ENCODE results near the gene RAB31. TPM values are rescaled to one million over a fixed set of nuclear protein-coding genes. Genes with fewer than 3 reads are reported as not detected.

Gene RAB31, protein sequence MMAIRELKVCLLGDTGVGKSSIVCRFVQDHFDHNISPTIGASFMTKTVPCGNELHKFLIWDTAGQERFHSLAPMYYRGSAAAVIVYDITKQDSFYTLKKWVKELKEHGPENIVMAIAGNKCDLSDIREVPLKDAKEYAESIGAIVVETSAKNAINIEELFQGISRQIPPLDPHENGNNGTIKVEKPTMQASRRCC
- total RNA-seq = 10 to 100 TPM; 17.4 to 76.0 (median 45.0) TPM

DNA sequence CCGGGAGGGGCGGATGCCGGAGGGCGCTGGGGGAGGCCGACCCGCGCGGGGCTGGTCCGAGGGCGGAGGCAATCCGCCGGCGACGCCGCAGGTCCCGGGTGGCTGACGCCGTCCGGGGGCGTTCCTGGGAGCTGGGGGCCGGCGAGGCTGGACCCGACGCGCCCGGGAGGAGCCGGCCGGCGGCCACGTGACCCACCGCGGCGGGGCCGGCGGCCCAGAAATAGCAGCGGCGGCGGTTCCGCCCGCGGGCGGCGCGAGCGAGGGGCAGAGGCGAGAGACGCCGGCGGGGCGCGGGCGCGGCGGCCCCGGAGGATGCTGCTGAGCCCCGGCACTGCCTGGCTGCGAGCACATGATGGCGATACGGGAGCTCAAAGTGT lies at the start of gene RAB31:
Gene RAB31, plus strand, starts transcription at position 245 of the 377 bp plus-strand sequence. Its CDS starts 105 bp downstream, at position 350.
- Histone ChIP-seq H3K4me1 (peaks cover 18 to 65% (median 28%) of the 10 kb centered on the region in 3 donors), H3K4me3 (peak within 1 kb of the TSS; percentile 64 to 92 (median 86)), H3K9me3 (no peaks in the 10 kb centered on the region), H3K36me3 (no peaks in the 10 kb centered on the region), H3K27me3 (no peaks in the 10 kb centered on the region), H3K27ac (peak within 1 kb of the TSS; percentile 88 to 92 (median 90))
- TF ChIP-seq, protein P1, sequence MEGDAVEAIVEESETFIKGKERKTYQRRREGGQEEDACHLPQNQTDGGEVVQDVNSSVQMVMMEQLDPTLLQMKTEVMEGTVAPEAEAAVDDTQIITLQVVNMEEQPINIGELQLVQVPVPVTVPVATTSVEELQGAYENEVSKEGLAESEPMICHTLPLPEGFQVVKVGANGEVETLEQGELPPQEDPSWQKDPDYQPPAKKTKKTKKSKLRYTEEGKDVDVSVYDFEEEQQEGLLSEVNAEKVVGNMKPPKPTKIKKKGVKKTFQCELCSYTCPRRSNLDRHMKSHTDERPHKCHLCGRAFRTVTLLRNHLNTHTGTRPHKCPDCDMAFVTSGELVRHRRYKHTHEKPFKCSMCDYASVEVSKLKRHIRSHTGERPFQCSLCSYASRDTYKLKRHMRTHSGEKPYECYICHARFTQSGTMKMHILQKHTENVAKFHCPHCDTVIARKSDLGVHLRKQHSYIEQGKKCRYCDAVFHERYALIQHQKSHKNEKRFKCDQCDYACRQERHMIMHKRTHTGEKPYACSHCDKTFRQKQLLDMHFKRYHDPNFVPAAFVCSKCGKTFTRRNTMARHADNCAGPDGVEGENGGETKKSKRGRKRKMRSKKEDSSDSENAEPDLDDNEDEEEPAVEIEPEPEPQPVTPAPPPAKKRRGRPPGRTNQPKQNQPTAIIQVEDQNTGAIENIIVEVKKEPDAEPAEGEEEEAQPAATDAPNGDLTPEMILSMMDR (IDR thresholded peaks at IDR 0.05) = peak in 1 of 6 experiments; percentile 9
- TF ChIP-seq POLR2A (IDR thresholded peaks at IDR 0.05) = peak in 2 of 4 donors; percentile 81 to 89
- intact Hi-C loops (cut with DNase I) = no loop called here
- 0% methylated on average over 14 to 15 of the region's 59 CpGs for WGBS, 2 donors
- peak; percentile 12 for DNase-seq

DNA sequence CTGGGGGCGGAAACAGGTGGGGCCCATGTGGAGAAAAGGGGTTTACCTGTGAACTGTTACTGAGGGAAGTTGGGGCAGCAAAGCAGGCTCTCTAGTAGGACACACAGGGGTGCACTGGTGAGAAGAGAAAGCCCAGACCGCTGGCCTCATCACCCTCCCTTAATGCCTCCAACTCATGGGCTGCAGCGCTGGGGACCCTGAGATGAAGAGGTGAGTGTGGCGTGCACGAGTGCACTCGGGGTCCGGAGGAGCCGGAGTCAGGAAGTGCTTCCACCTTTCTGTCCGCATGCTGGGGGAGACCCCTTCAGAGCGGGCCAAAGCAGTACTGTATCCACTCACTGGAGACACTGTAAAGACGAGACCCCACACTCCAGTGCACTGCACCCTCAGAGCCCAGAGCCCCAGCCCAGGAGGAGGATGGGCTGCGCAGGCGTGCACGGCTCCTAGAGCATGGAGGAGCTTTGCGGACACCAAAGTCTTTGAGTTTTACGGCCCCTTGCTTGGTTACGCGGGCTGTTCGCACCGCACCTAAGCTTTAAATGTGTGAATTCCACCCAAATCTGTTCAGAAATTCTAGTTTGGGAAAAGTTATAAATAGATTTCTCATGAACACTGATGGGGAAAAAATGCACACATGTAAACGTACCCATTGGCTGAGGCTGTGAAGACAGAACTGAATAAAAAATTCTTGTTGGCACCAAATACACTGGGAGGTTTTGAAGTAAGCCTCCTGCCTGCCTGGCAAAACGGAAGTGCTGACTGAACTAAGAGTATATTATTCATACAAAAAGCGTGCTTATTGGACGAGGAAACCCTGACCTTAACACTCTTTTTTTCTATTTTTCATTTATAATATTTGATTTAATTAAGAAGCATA lies 48.4 kb upstream of the RAB31 start:
- no peak for DNase-seq
- no peak overlapping the region for H3K4me3 ChIP-seq
- TF ChIP-seq POLR2A (IDR thresholded peaks at IDR 0.05) = no peak
- TF ChIP-seq, protein P1 (IDR thresholded peaks at IDR 0.05) = no peak
- peak overlapping the region in 3 of 4 donors; percentile 69 to 86 (median 80) for H3K27ac ChIP-seq
- 89 to 94% methylated on average over 18 to 20 of the region's 24 CpGs for WGBS, 2 donors
- intact Hi-C loops (cut with DNase I) = no loop called here
- H3K4me1 ChIP-seq = peaks cover 5 to 35% (median 8%) of the 10 kb centered on the region in 3 donors
- H3K9me3 ChIP-seq = no peaks in the 10 kb centered on the region
- H3K27me3 ChIP-seq = no peaks in the 10 kb centered on the region
- no peaks in the 10 kb centered on the region for H3K36me3 ChIP-seq

DNA sequence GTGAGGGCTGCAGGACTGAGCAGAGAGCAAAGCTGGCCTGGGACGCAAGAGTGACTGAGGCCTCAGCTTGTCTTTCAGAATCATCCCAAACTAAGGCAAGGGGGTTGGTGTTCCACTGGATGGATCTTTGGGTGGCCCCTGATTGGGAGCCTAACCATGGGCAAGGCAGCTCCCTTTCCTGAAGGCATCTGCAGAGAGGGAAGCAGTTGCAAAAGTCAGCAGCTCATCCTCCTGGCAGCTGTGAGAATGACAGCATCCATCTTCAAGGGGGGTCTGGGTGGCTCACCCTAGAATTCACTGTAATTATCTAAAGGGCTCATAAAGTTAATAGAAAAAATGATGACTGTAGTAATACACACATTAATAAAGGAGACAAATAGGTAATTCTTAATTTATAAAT lies 46.5 kb upstream of the RAB31 start:
- no peaks in the 10 kb centered on the region for H3K27me3 ChIP-seq
- 100% methylated on average over 1 of the region's 1 CpG for WGBS, 2 donors
- no peak overlapping the region for H3K4me3 ChIP-seq
- intact Hi-C loops (cut with DNase I) = no loop called here
- H3K9me3 ChIP-seq = no peaks in the 10 kb centered on the region
- TF ChIP-seq, protein P1 (IDR thresholded peaks at IDR 0.05) = peak in 2 of 6 experiments; percentile 23 to 26
- TF ChIP-seq POLR2A (IDR thresholded peaks at IDR 0.05) = no peak
- H3K36me3 ChIP-seq = no peaks in the 10 kb centered on the region
- H3K4me1 ChIP-seq = peaks cover 5 to 30% (median 8%) of the 10 kb centered on the region in 3 donors
- H3K27ac ChIP-seq = no peak overlapping the region
- DNase-seq = no peak

DNA sequence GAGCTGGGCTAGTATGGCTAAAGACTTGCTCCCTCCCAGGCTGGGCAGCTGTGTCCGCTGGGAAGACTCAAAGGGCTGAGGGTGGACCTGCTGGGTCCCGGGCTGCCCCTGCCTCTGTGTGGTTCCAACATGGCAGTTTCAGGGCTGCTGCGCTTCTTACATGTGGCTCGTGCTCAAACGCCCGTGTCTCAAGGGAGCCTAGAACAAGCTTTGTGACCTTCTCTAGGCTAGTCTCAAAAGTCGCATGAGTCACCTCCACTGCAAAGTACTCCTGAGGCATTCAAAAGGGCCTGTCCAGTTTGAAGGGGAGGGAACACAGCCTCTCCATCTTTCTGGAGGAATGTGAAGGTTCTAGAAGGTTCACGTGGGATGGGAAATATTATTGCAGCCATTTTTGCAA lies 44.7 kb upstream of the RAB31 start:
- no peak overlapping the region for H3K4me3 ChIP-seq
- no peak for TF ChIP-seq POLR2A (IDR thresholded peaks at IDR 0.05)
- TF ChIP-seq, protein P1 (IDR thresholded peaks at IDR 0.05) = no peak
- H3K27ac ChIP-seq = peak overlapping the region in 2 of 4 donors; percentile 17 to 40
- DNase-seq = no peak
- no peaks in the 10 kb centered on the region for H3K27me3 ChIP-seq
- no peaks in the 10 kb centered on the region for H3K9me3 ChIP-seq
- H3K4me1 ChIP-seq = peaks cover 5 to 20% (median 8%) of the 10 kb centered on the region in 3 donors
- H3K36me3 ChIP-seq = no peaks in the 10 kb centered on the region
- intact Hi-C loops (cut with DNase I) = no loop called here
- WGBS, 2 donors = 76 to 91% methylated on average over 2 to 3 of the region's 8 CpGs

DNA sequence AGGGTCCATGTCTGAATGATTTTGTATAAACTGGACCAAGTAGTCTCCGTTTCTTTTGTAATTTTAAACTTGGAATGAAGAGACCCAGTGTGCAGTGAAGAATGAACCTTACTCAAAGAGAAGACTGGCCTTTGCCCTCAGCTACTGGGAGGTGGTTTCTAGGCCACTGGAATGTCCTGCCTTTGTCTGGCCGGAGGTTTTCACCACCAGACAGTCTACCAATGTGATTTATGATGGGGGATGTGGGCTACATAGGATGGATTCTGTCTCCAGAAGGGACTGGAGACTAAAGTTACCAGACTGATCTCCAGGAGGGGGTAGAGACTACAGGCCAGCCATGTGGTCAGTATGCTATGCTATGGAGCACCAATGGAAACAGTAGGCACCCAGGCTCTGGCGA lies 42.8 kb upstream of the RAB31 start:
- H3K4me3 ChIP-seq = no peak overlapping the region
- no peaks in the 10 kb centered on the region for H3K27me3 ChIP-seq
- no peak overlapping the region for H3K27ac ChIP-seq
- H3K4me1 ChIP-seq = peaks cover 0 to 5% (median 0%) of the 10 kb centered on the region in 3 donors
- H3K36me3 ChIP-seq = no peaks in the 10 kb centered on the region
- WGBS, 2 donors = 78 to 89% methylated on average over 3 of the region's 3 CpGs
- intact Hi-C loops (cut with DNase I) = no loop called here
- no peaks in the 10 kb centered on the region for H3K9me3 ChIP-seq
- TF ChIP-seq, protein P1 (IDR thresholded peaks at IDR 0.05) = no peak
- no peak for TF ChIP-seq POLR2A (IDR thresholded peaks at IDR 0.05)
- DNase-seq = no peak
